HG03432 (cell line): ENCODE data around the gene DNAJB13.

Experiments
- ATAC-seq: cut with Tn5 transposase; IDR thresholded peaks from one replicate; pipeline ENCODE4 v1.9.1; 2021; ENCODE audit warnings: mild to moderate bottlenecking, moderate library complexity; ENCODE audit not compliant: unreplicated experiment

The DNAJB13 gene

GRCh38 chr11:74012074-74012809 lies 61.4 kb downstream of the DNAJB13 start:
- ATAC-seq = no peak

DNA sequence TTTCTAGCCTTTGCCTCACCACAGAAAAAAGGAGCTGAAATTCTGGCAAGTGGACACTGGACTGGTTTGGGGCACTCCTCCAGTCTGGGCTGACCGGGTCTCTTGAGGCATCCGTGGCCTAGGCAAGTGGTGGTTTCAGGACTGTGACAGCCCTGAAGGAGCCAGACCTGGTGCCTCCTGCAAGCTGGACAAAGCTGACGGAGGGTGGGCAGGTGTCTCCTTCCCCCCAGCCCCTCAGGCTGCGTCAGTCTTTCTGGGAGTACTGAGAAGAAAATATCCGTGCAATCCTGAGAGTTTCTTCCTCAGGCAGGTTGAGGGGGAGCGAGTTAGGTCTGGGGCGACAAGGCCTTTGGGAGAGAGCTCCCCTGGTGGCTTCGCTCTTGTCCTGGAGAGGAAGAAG lies 62.3 kb downstream of the DNAJB13 start:
- ATAC-seq = no peak

GRCh38 chr11:74014880-74015279 lies 64.1 kb downstream of the DNAJB13 start:
- ATAC-seq = no peak

- ATAC-seq = no peak
Observed at GRCh38 chr11:74015919-74016684, 65.3 kb downstream of the DNAJB13 start.

DNA sequence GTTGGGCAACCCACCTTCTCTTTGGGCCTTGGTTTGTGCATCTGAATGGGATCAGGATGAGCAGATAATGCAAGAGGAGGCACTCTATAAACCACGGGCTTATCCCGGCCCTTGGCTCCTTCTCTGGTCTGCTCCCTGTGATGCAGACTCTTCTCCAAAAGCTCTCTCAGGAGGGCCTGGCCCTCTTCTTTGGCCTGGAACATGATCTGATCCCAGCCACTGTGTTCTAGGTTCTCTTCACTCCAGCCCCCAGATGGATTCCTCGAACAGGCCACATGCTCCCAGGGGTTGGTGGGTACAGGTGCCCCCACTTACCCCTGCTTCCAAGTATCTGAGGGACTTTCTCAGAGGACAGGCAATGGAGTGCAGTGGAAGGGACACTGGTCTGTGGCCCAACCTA lies 66.8 kb downstream of the DNAJB13 start:
- ATAC-seq = no peak

GRCh38 chr11:74018331-74019005 lies 67.6 kb downstream of the DNAJB13 start:
- ATAC-seq = no peak

DNA sequence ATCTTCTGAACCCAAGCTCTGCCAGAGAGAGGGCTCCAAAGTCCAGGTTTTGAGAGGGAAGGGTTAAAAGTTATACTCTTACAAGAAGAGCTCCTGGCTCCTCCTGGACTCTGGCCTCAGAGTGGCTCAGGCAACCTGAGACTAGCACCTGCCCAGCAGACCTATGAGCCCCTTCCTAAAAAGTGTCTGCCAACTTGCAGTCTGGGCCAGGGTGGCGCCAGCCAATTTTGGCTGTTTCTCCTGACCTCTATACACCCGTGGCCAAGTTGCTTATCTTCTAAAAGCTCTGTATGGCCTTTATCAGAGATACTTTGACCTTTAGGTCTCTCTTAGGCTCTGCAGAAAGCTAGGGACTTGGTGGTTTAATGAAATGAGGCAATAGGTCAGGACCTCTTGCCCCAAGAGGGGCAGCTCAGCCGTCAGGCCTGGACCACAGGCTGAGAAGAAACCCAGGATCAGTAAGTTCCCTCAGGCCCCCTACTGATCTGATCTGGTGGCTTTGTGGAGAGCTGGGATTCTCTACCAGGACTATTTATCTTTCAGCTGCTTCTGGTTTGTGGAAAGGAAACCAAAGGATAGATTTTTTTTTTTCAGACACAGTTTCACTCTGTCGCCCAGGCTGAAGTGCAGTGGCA lies 68.4 kb downstream of the DNAJB13 start:
- ATAC-seq = no peak

DNA sequence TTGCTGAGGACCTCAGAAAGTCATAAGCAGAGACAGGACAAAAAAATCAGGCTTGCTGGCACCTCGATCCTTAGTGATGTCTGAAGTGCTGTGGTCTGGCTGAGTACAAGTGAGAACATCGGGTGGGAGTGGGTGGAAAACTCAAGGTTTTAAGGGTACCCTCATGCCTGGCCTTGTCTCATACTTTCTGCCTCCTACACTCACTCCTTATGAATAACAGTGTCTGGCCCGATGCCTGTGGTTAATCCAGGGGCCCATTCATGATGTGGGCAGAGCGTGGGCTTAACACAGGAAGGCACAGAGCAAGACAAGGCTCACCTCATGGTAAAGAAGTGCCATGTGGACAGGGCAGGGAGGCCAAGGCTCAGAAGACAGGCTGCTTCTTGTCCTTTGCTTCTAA lies 69.0 kb downstream of the DNAJB13 start:
- ATAC-seq = no peak
